Peyer's patch (tissue), 4 donors: Measurements from ENCODE around the gene IDI1. TPM values are rescaled to one million over a fixed set of nuclear protein-coding genes. Genes with fewer than 3 reads are reported as not detected.

ENCODE experiments used
- DNase-seq, 3 donors: peaks; one replicate each; pipeline ENCODE4 v3.0.0-alpha.2; 2017 to 2019
- H3K27ac ChIP-seq, 4 donors: fragments of 200-600 bp; sonication (generic); one replicate each; pipeline ENCODE4 v1.5.1; 2016 to 2019
- H3K27me3 ChIP-seq, 2 donors: fragments of 200-600 bp; sonication (generic); one replicate each; pipeline ENCODE4 v1.5.1; 2019
- H3K36me3 ChIP-seq, 3 donors: fragments of 200-600 bp; sonication (generic); one replicate each; pipeline ENCODE4 v1.5.1; 2016 to 2019
- H3K4me1 ChIP-seq, 4 donors: fragments of 200-600 bp; sonication (generic); one replicate each; pipeline ENCODE4 v1.5.1; 2016 to 2019
- H3K4me3 ChIP-seq, 4 donors: fragments of 200-600 bp; sonication (generic); 1 replicate in 3 of 4; 2 replicates in 1 of 4; pipeline ENCODE4 v1.5.1; 2016 to 2019; ENCODE audit warnings: mild to moderate bottlenecking in 1 of 4
- H3K9me3 ChIP-seq, 4 donors: fragments of 200-600 bp; sonication (generic); one replicate each; pipeline ENCODE4 v1.5.1; 2016 to 2019; ENCODE audit warnings: mild to moderate bottlenecking in 1 of 4
- POLR2A ChIP-seq, 2 donors: fragments of 450-650 bp; IDR thresholded peaks; one replicate each; pipeline ENCODE4 v1.5.1; 2017; ENCODE audit warnings: antibody characterized with exemption in 2 of 2, mild to moderate bottlenecking in 2 of 2, moderate library complexity in 2 of 2
- total RNA-seq, 4 donors: library from RNA; depleted of rRNA; stranded (reverse); fragments of >200 nt; gene quantifications; one replicate each; pipeline ENCODE4 v1.1.0, GENCODE V29; 2016
- TF ChIP-seq, protein P1 (sequence below), 6 experiments: fragments of 450-650 bp in 4 of 6; fragments of 200-600 bp in 2 of 6; sonication (generic) in 1 of 6; IDR thresholded peaks; one replicate each; pipeline ENCODE4 v1.5.1; 2017 to 2019; ENCODE audit warnings: antibody characterized with exemption in 6 of 6, mild to moderate bottlenecking in 3 of 6, moderate library complexity in 1 of 6

IDI1 gene
- total RNA-seq, 4 donors from 2014 or later = 52.0 to 71.0 (median 60.5) TPM

DNA sequence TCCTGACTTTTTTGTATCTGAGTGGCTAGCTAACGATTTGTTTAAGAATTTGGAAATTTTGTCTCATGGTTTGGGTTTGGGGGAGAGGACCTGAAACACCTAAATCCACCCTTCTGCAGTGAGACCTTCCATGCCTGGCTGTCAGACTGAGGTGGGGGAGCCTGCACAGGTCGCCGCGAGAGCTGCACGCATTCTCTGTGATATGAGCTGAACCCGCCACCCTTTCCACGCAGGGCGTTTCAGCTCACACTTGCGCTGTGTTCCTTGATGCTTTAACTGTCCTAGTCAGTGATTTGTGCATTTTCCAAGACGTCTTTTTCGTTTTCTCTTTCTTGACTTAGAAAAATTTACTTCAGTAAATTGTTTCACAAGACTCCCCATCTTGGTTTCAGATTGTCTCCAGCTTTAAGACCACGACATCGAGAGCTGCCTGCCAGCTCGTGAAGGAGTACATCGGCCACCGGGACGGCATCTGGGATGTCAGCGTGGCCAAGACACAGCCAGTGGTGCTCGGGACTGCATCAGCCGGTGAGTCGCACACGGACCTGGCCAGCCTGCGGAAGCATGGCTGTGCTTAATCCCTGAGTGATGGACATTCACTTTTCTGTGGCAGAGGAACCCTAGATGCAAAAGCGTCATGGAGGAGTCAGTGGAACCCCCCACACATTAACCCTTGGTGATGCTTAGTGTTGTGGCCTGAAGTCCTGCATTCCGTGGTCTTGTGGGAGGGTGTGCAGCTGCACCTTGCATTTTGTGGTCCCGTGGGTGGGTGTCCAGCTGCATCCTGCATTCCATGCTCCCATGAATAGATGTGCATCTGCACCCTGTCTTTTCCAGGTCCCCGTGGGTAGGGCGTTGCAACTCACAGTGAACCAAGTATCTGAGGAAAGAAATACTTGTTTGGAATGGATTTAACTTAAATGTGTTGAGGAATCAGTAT, 35.4 kb upstream of the IDI1 start:
- Histone ChIP-seq H3K4me3 (no peak overlapping the region), H3K4me1 (no peaks in the 10 kb centered on the region), H3K9me3 (no peaks in the 10 kb centered on the region), H3K27ac (no peak overlapping the region), H3K36me3 (peaks cover 0 to 96% (median 0%) of the 10 kb centered on the region in 3 donors), H3K27me3 (no peaks in the 10 kb centered on the region)
- no peak for DNase-seq
- TF ChIP-seq, protein P1, sequence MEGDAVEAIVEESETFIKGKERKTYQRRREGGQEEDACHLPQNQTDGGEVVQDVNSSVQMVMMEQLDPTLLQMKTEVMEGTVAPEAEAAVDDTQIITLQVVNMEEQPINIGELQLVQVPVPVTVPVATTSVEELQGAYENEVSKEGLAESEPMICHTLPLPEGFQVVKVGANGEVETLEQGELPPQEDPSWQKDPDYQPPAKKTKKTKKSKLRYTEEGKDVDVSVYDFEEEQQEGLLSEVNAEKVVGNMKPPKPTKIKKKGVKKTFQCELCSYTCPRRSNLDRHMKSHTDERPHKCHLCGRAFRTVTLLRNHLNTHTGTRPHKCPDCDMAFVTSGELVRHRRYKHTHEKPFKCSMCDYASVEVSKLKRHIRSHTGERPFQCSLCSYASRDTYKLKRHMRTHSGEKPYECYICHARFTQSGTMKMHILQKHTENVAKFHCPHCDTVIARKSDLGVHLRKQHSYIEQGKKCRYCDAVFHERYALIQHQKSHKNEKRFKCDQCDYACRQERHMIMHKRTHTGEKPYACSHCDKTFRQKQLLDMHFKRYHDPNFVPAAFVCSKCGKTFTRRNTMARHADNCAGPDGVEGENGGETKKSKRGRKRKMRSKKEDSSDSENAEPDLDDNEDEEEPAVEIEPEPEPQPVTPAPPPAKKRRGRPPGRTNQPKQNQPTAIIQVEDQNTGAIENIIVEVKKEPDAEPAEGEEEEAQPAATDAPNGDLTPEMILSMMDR (IDR thresholded peaks at IDR 0.05) = no peak
- TF ChIP-seq POLR2A (IDR thresholded peaks at IDR 0.05) = no peak

DNA sequence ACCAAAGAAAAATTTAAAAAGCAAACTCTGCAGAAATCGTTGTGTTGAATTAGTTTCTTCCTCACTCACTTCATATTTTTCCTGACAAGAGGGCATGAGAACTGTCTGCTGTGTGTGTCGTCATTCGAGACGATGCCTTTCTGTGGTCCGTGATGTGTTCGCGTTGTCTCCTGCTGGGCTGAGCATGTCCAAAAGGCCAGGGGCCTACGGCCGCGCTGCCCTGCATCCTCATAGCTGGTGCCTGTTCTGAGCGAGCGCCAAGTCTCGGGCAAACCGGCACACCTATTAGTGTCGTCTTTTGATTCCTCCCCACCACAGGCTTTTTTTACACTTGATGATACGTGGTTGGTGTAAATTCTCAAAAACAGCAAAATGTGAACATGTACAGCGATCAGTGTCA, 34.7 kb upstream of the IDI1 start:
- H3K4me1 ChIP-seq = no peaks in the 10 kb centered on the region
- TF ChIP-seq POLR2A (IDR thresholded peaks at IDR 0.05) = no peak
- TF ChIP-seq, protein P1 (IDR thresholded peaks at IDR 0.05) = no peak

DNA sequence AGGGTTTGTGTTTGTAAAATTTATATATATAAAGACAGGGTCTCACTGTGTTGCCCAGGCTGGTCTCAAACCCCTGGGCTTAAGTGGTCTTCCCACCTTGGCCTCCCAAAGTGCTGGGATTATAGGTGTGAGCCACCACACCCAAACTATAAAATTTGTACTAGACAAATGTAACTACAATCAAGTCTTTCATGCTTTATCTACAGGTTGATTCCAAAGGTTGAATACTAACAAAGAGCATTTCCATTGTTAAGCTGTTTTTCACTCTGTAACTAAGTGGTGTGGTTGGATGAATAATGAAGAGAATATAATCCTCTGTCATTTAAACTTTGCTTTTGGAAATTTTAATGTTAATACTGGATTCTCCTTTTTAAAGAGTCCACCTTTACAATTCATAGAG, 29.7 kb upstream of the IDI1 start:
- H3K27ac ChIP-seq = peak overlapping the region in 2 of 4 donors; percentile 30 to 46
- no peak for DNase-seq

More for the DNA sequence above, 34.7 kb upstream of the IDI1 start:
- Histone ChIP-seq H3K36me3 (peaks cover 0 to 94% (median 0%) of the 10 kb centered on the region in 3 donors), H3K27me3 (no peaks in the 10 kb centered on the region), H3K9me3 (no peaks in the 10 kb centered on the region), H3K27ac (no peak overlapping the region), H3K4me3 (no peak overlapping the region)
- DNase-seq = no peak

DNA sequence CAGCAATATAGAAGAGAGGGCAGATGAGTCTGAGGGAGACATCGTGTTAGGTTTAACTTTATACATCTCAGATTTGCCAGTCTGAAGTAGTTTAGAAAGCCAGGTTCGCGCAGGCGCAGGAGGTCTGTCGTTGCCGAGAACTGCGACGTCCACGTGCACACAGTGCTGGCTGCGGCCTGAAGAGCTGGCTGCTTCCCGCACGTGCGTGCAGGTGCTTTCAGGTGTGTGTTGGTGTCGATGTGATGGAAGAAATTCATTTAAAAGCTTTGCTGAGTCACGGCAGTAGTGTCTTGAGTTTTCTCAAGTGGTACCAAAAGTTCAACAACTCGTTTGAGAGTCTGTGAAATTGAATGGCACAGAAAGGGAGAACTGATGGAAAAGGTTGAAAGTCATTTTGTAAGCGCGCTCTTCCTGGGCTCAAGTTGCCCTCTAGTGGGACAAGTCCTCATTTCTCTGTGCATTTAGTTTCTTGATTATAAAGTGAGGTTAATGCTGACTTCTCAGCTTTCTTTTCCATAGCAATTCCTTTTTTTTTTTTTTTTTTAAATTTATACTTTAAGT, 25.9 kb upstream of the IDI1 start:
- Histone ChIP-seq H3K4me1 (no peaks in the 10 kb centered on the region), H3K9me3 (no peaks in the 10 kb centered on the region), H3K4me3 (no peak overlapping the region), H3K27me3 (no peaks in the 10 kb centered on the region), H3K36me3 (peaks cover 0 to 41% (median 0%) of the 10 kb centered on the region in 3 donors), H3K27ac (no peak overlapping the region)
- DNase-seq = no peak
- TF ChIP-seq, protein P1 (IDR thresholded peaks at IDR 0.05) = peak in 1 of 6 experiments; percentile 22
- no peak for TF ChIP-seq POLR2A (IDR thresholded peaks at IDR 0.05)

More for the DNA sequence above, 29.7 kb upstream of the IDI1 start:
- peaks cover 0 to 57% (median 0%) of the 10 kb centered on the region in 3 donors for H3K36me3 ChIP-seq
- no peaks in the 10 kb centered on the region for H3K27me3 ChIP-seq
- H3K4me3 ChIP-seq = no peak overlapping the region
- H3K9me3 ChIP-seq = no peaks in the 10 kb centered on the region
- TF ChIP-seq POLR2A (IDR thresholded peaks at IDR 0.05) = no peak
- TF ChIP-seq, protein P1 (IDR thresholded peaks at IDR 0.05) = no peak
- no peaks in the 10 kb centered on the region for H3K4me1 ChIP-seq

DNA sequence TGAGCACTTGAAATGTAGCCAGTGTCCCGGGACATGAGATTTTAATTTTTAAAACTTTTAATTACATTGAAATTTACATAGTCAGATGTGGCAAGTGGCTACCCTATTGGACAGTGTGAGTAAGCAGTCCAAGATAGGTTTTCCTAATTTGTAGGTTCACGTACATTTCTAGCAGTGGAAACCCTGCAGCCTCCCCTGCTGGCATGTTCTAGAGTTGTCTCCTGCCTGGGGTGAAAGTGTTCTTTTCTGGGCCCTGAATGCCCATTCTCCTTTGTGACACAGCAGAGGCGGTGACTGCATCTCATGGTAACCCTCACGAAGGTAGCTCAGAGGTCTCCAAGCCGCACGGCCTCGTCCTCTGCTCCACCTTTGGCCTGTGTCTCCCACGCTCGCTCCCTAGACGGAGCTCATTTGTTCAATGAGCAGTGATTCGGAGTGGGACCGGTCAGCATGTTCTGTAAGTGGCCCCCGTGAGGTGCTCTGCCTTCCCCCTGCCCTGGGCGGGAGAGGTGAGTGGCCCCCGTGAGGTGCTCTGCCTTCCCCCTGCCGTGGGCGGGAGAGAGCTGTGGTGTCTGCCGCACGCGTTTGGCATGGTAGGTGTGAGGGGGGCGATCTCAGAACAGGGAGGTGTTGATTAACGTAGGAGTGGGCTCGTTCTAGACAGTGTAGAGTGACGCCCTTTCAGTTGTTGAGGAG, 25.3 kb upstream of the IDI1 start:
- no peak for DNase-seq
- no peak overlapping the region for H3K27ac ChIP-seq
- no peaks in the 10 kb centered on the region for H3K9me3 ChIP-seq
- no peak for TF ChIP-seq POLR2A (IDR thresholded peaks at IDR 0.05)
- TF ChIP-seq, protein P1 (IDR thresholded peaks at IDR 0.05) = peak in 1 of 6 experiments; percentile 6
- no peaks in the 10 kb centered on the region for H3K27me3 ChIP-seq
- H3K4me1 ChIP-seq = no peaks in the 10 kb centered on the region
- H3K4me3 ChIP-seq = no peak overlapping the region
- peaks cover 0 to 35% (median 0%) of the 10 kb centered on the region in 3 donors for H3K36me3 ChIP-seq
